Measurements from ENCODE around the gene PRH2. TPM values are rescaled to one million over a fixed set of nuclear protein-coding genes. Genes with fewer than 3 reads are reported as not detected.
A peak's percentile ranks its signal among the peaks of the same experiment; 100 is the strongest.

PRH2 gene
- total RNA-seq, 1 donor from 2014 or later, result not detected

GRCh38 chr12:10940389-10940788 lies 11.4 kb downstream of the PRH2 start:
- H3K36me3 Mint-ChIP-seq (ENCODE audit: low read depth), result no peaks in the 10 kb centered on the region
- no peak for DNase-seq
- H3K27me3 Mint-ChIP-seq, result no peaks in the 10 kb centered on the region
- peaks cover 6% of the 10 kb centered on the region for H3K9me3 Mint-ChIP-seq
- H3K27ac Mint-ChIP-seq, result no peak overlapping the region
- H3K4me1 Mint-ChIP-seq, result peaks cover 10% of the 10 kb centered on the region
- intact Hi-C loops (cut with micrococcal nuclease), result no loop called here
- H3K4me3 Mint-ChIP-seq, result no peak overlapping the region

- Mint-ChIP-seq H3K4me1 (peaks cover 10% of the 10 kb centered on the region), H3K9me3 (peaks cover 11% of the 10 kb centered on the region), H3K4me3 (no peak overlapping the region), H3K36me3 (ENCODE audit: low read depth) (peaks cover 2% of the 10 kb centered on the region), H3K27me3 (no peaks in the 10 kb centered on the region), H3K27ac (no peak overlapping the region)
- intact Hi-C loops (cut with micrococcal nuclease), result no loop called here
- DNase-seq, result no peak
Measured at GRCh38 chr12:10941369-10941768, 12.3 kb downstream of the PRH2 start.

GRCh38 chr12:10941916-10942607 lies 13.0 kb downstream of the PRH2 start:
- no peak for DNase-seq
- Mint-ChIP-seq H3K27me3 (no peaks in the 10 kb centered on the region), H3K4me1 (peaks cover 10% of the 10 kb centered on the region), H3K27ac (no peak overlapping the region), H3K36me3 (ENCODE audit: low read depth) (peaks cover 7% of the 10 kb centered on the region), H3K9me3 (peaks cover 18% of the 10 kb centered on the region), H3K4me3 (no peak overlapping the region)
- intact Hi-C loops (cut with micrococcal nuclease), result no loop called here

- peaks cover 28% of the 10 kb centered on the region for H3K9me3 Mint-ChIP-seq
- H3K27ac Mint-ChIP-seq, result no peak overlapping the region
Measured at GRCh38 chr12:10943167-10943566, 14.1 kb downstream of the PRH2 start.

GRCh38 chr12:10952645-10953044 lies 23.6 kb downstream of the PRH2 start:
- intact Hi-C loops (cut with micrococcal nuclease), result no loop called here
- Mint-ChIP-seq H3K36me3 (ENCODE audit: low read depth) (peaks cover 8% of the 10 kb centered on the region), H3K27me3 (peaks cover 5% of the 10 kb centered on the region), H3K9me3 (peaks cover 22% of the 10 kb centered on the region), H3K27ac (no peak overlapping the region), H3K4me1 (peaks cover 9% of the 10 kb centered on the region), H3K4me3 (no peak overlapping the region)
- DNase-seq, result no peak

More at GRCh38 chr12:10943167-10943566, 14.1 kb downstream of the PRH2 start:
- peaks cover 11% of the 10 kb centered on the region for H3K36me3 Mint-ChIP-seq (ENCODE audit: low read depth)
- peaks cover 10% of the 10 kb centered on the region for H3K4me1 Mint-ChIP-seq
- intact Hi-C loops (cut with micrococcal nuclease), result no loop called here
- H3K4me3 Mint-ChIP-seq, result no peak overlapping the region
- no peaks in the 10 kb centered on the region for H3K27me3 Mint-ChIP-seq
- DNase-seq, result no peak

- no peak for DNase-seq
- intact Hi-C loops (cut with micrococcal nuclease), result no loop called here
- no peak overlapping the region for H3K4me3 Mint-ChIP-seq
- peaks cover 2% of the 10 kb centered on the region for H3K36me3 Mint-ChIP-seq (ENCODE audit: low read depth)
- H3K27me3 Mint-ChIP-seq, result peaks cover 5% of the 10 kb centered on the region
- H3K9me3 Mint-ChIP-seq, result peaks cover 13% of the 10 kb centered on the region
- H3K27ac Mint-ChIP-seq, result no peak overlapping the region
- H3K4me1 Mint-ChIP-seq, result peaks cover 16% of the 10 kb centered on the region
Measured at GRCh38 chr12:10956085-10956484, 27.0 kb downstream of the PRH2 start.

- intact Hi-C loops (cut with micrococcal nuclease), result no loop called here
- Mint-ChIP-seq H3K4me1 (peaks cover 16% of the 10 kb centered on the region), H3K9me3 (peaks cover 13% of the 10 kb centered on the region), H3K27ac (no peak overlapping the region), H3K36me3 (ENCODE audit: low read depth) (peaks cover 2% of the 10 kb centered on the region), H3K4me3 (no peak overlapping the region), H3K27me3 (peaks cover 5% of the 10 kb centered on the region)
- DNase-seq, result no peak
Measured at GRCh38 chr12:10957741-10958140, 28.7 kb downstream of the PRH2 start.

- Mint-ChIP-seq H3K9me3 (no peaks in the 10 kb centered on the region), H3K4me1 (peaks cover 15% of the 10 kb centered on the region), H3K27ac (no peak overlapping the region), H3K36me3 (ENCODE audit: low read depth) (peaks cover 2% of the 10 kb centered on the region), H3K27me3 (peaks cover 5% of the 10 kb centered on the region), H3K4me3 (no peak overlapping the region)
- no peak for DNase-seq
- intact Hi-C loops (cut with micrococcal nuclease), result no loop called here
Measured at GRCh38 chr12:10959804-10960203, 30.8 kb downstream of the PRH2 start.

- Mint-ChIP-seq H3K36me3 (ENCODE audit: low read depth) (peaks cover 2% of the 10 kb centered on the region), H3K4me3 (no peak overlapping the region), H3K4me1 (peaks cover 15% of the 10 kb centered on the region), H3K27ac (no peak overlapping the region), H3K9me3 (no peaks in the 10 kb centered on the region), H3K27me3 (peaks cover 5% of the 10 kb centered on the region)
- DNase-seq, result peak; percentile 65
- intact Hi-C loops (cut with micrococcal nuclease), result no loop called here
Measured at GRCh38 chr12:10960211-10960610, 31.2 kb downstream of the PRH2 start.

- no peak overlapping the region for H3K4me3 Mint-ChIP-seq
- no peaks in the 10 kb centered on the region for H3K9me3 Mint-ChIP-seq
- no peak for DNase-seq
- intact Hi-C loops (cut with micrococcal nuclease), result no loop called here
- H3K36me3 Mint-ChIP-seq (ENCODE audit: low read depth), result peaks cover 2% of the 10 kb centered on the region
- H3K4me1 Mint-ChIP-seq, result peaks cover 2% of the 10 kb centered on the region
- no peak overlapping the region for H3K27ac Mint-ChIP-seq
- H3K27me3 Mint-ChIP-seq, result no peaks in the 10 kb centered on the region
Measured at GRCh38 chr12:10965476-10965875, 36.4 kb downstream of the PRH2 start.

- no peak for DNase-seq
- Mint-ChIP-seq H3K27me3 (no peaks in the 10 kb centered on the region), H3K9me3 (no peaks in the 10 kb centered on the region), H3K27ac (no peak overlapping the region), H3K4me3 (no peak overlapping the region), H3K4me1 (no peaks in the 10 kb centered on the region), H3K36me3 (ENCODE audit: low read depth) (peaks cover 2% of the 10 kb centered on the region)
- intact Hi-C loops (cut with micrococcal nuclease), result no loop called here
Measured at GRCh38 chr12:10966314-10966713, 37.3 kb downstream of the PRH2 start.

- H3K9me3 Mint-ChIP-seq, result no peaks in the 10 kb centered on the region
- no peaks in the 10 kb centered on the region for H3K27me3 Mint-ChIP-seq
- H3K27ac Mint-ChIP-seq, result no peak overlapping the region
- intact Hi-C loops (cut with micrococcal nuclease), result no loop called here
- H3K4me3 Mint-ChIP-seq, result no peak overlapping the region
- no peaks in the 10 kb centered on the region for H3K4me1 Mint-ChIP-seq
- peaks cover 2% of the 10 kb centered on the region for H3K36me3 Mint-ChIP-seq (ENCODE audit: low read depth)
- DNase-seq, result no peak
Measured at GRCh38 chr12:10967409-10967808, 38.4 kb downstream of the PRH2 start.

- Mint-ChIP-seq H3K27ac (no peak overlapping the region), H3K4me3 (no peak overlapping the region), H3K4me1 (no peaks in the 10 kb centered on the region), H3K27me3 (no peaks in the 10 kb centered on the region), H3K36me3 (ENCODE audit: low read depth) (peaks cover 2% of the 10 kb centered on the region), H3K9me3 (no peaks in the 10 kb centered on the region)
- intact Hi-C loops (cut with micrococcal nuclease), result no loop called here
- DNase-seq, result no peak
Measured at GRCh38 chr12:10968765-10969456, 39.9 kb downstream of the PRH2 start.

GRCh38 chr12:10974965-10975364 lies 45.9 kb downstream of the PRH2 start:
- Mint-ChIP-seq H3K27me3 (peaks cover 52% of the 10 kb centered on the region), H3K4me3 (no peak overlapping the region), H3K36me3 (ENCODE audit: low read depth) (peaks cover 3% of the 10 kb centered on the region), H3K4me1 (no peaks in the 10 kb centered on the region), H3K9me3 (no peaks in the 10 kb centered on the region), H3K27ac (no peak overlapping the region)
- intact Hi-C loops (cut with micrococcal nuclease), result no loop called here
- DNase-seq, result no peak

Data from activated CD4-positive, alpha-beta T cell treated with anti-CD3 and anti-CD28 coated beads, Interleukin-2, amount 10 ng/mL, durations not matched to agents 24 days and 14 days (primary cell).